K562 (cell line): ENCODE measurements around the gene USP32. TPM values are rescaled to one million over a fixed set of nuclear protein-coding genes. Genes with fewer than 3 reads are reported as not detected.

Source experiments
- DMBX1 ChIP-seq: fragments of 250-450 bp; sonication (Bioruptor Pico); IDR thresholded peaks from 2 replicates; pipeline ENCODE4 v1.8.0; 2022; ENCODE audit warnings: inconsistent platforms, mild to moderate bottlenecking, moderate library complexity, borderline replicate concordance
- ESRRA ChIP-seq: fragments of 450-650 bp; IDR thresholded peaks from 2 replicates; pipeline ENCODE4 v1.6.1; 2014; ENCODE audit warnings: low read depth, mild to moderate bottlenecking, moderate library complexity, borderline replicate concordance
- ETS2 ChIP-seq: IDR thresholded peaks from 2 replicates; pipeline ENCODE4 v1.6.1; 2016; ENCODE audit warnings: borderline replicate concordance, missing genetic modification characterization, mild to moderate bottlenecking, moderate library complexity, missing compliant biosample characterization; ENCODE audit not compliant: poor library complexity, severe bottlenecking
- HEY1 ChIP-seq: fragments of 250-450 bp; sonication (Bioruptor Pico); IDR thresholded peaks from 2 replicates; pipeline ENCODE4 v1.5.0; 2020; ENCODE audit warnings: mild to moderate bottlenecking, moderate library complexity, borderline replicate concordance
- JUND ChIP-seq, 2 experiments: IDR thresholded peaks; 2 replicates in 1 of 2; 3 replicates in 1 of 2; pipeline ENCODE4 v1.6.1; 2011; ENCODE audit warnings: borderline replicate concordance in 2 of 2, low read depth in 2 of 2, low read length in 2 of 2, improper control_type of control experiment in 1 of 2, missing biosample characterization in 1 of 2, missing genetic modification characterization in 1 of 2, missing genetic modification reagents in 1 of 2
- MBD2 ChIP-seq: sonication (generic); IDR thresholded peaks from 2 replicates; pipeline ENCODE4 v1.6.1; 2016; ENCODE audit warnings: low read depth, borderline replicate concordance
- POLR2AphosphoS2 ChIP-seq: IDR thresholded peaks from 2 replicates; pipeline ENCODE4 v1.6.1; 2012; ENCODE audit warnings: low read length, improper control_type of control experiment
- PRDM10 ChIP-seq: fragments of 450-650 bp; IDR thresholded peaks from 2 replicates; pipeline ENCODE4 v1.6.1; 2018; ENCODE audit not compliant: partially characterized antibody
- RBM34 ChIP-seq: fragments of 200-400 bp; formaldehyde crosslinking; IDR thresholded peaks from 2 replicates; pipeline ENCODE4 v1.6.1; 2018; ENCODE audit warnings: low read length, borderline replicate concordance; ENCODE audit not compliant: insufficient read depth
- SMAD1 ChIP-seq: fragments of 150-350 bp; IDR thresholded peaks from 2 replicates; pipeline ENCODE4 v1.6.1; 2014; ENCODE audit warnings: low read length, low read depth; ENCODE audit not compliant: partially characterized antibody
- ZNF395 ChIP-seq: fragments of 200-800 bp; sonication (Bioruptor generic); IDR thresholded peaks from 2 replicates; pipeline ENCODE4 v1.6.1; 2017; ENCODE audit warnings: missing genetic modification characterization, missing compliant biosample characterization
- polyA plus RNA-seq, 8 experiments: library from polyadenylated mRNA; depleted of rRNA in 4 of 8; stranded (reverse) in 5 of 8; unstranded in 3 of 8; fragments of >200 nt; fragmentation: Nextera tagmentation in 2 of 8; fragmentation: Illumina TruSeq in 1 of 8; extraction: Ambion mirVana in 2 of 8; extraction: Trizol in 1 of 8; gene quantifications; 2 replicates each; pipeline versions ENCODE4 v1.2.1 to v1.2.3, GENCODE V29; 2011 to 2014; ENCODE audit warnings: inconsistent platforms in 1 of 8, missing spikeins in 1 of 8
- total RNA-seq, 7 experiments: library from RNA; depleted of rRNA in 6 of 7; stranded (reverse); fragments of >200 nt in 6 of 7; fragmentation: Illumina TruSeq in 2 of 7; extraction: Trizol in 2 of 7; gene quantifications; 2 replicates each; pipeline versions ENCODE4 v1.2.1 to v1.2.3, GENCODE V29; 2011 to 2021; ENCODE audit warnings: low replicate concordance in 1 of 7
- TF ChIP-seq, protein P1 (sequence below): sonication (generic); formaldehyde crosslinking; IDR thresholded peaks from 2 replicates; pipeline ENCODE4 v1.8.1; 2023; ENCODE audit warnings: mild to moderate bottlenecking, missing genetic modification reagents
- TF ChIP-seq, protein P2 (sequence below): sonication (generic); formaldehyde crosslinking; IDR thresholded peaks from 2 replicates; pipeline ENCODE4 v1.4.0; 2020; ENCODE audit warnings: mild to moderate bottlenecking, missing genetic modification reagents

The USP32 gene
- total and polyA plus RNA-seq, 9 of the 15 experiments (the other 6 are each of a cell fraction or from before 2014, with no cell fraction given): 18.0 to 69.3 (median 47.1) TPM

DNA sequence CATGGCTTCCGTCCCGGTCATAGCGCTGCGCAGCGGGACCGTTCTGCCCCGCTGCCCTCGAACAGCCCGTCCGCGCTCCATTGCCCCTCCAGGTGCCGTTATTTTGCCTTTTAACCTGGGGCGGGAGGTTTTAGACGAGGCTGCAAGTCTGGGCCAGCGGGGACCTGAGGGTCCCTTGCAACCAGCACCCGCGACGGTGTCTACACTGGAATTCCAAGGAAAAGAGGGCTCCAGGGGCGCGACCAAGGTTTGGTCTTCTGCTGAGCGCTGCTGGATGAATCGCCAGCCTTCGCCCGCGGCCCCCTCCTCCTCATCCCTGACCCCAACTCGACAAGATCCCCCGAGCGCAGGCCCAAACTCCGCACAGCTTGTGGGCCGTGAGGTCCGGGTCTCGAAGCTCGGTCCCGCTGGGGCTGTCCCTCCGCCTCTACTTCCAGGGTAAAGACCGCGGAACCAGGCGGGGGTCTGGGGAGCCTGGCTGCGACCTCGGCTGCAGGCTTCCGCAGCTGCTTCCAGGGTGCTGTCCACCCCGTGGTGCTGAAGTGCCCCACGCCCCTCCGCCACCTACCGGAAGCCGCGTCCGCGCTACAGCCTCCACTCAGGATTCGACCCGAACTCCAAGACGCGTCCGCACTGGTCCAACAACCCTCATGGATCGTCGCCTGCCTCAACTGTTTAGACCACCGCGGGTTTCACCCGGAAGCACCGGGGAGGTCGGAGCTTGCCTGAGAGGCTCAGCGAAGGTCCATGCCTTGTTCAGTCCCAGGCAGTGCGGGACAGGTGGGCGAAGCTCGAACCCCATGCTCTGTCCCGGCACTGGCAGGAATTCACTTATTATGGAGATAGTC lies 252.3 kb downstream of the USP32 start (continued):
- TF ChIP-seq POLR2AphosphoS2 (no peak), DMBX1 (CRISPR knock-in tag) (peak; percentile 87), ETS2 (tag) (no peak), ZNF395 (CRISPR knock-in tag) (peak; percentile 69; the same call in 1 of the 2 replicates), SMAD1 (no peak), ESRRA (no peak), JUND (IDR thresholded peaks at IDR 0.05; ENCODE audit: borderline replicate concordance, low read depth, low read length) (0 out of 2 replicates have a peak, but pooled peaks have one; percentile 32), JUND (tag; IDR thresholded peaks at IDR 0.05; ENCODE audit: borderline replicate concordance, low read depth, low read length) (peak; percentile 21; the same call in 1 of the 3 replicates), MBD2 (no peak), HEY1 (CRISPR knock-in tag) (no peak), PRDM10 (no peak), RBM34 (no peak)
- TF ChIP-seq, protein P1, sequence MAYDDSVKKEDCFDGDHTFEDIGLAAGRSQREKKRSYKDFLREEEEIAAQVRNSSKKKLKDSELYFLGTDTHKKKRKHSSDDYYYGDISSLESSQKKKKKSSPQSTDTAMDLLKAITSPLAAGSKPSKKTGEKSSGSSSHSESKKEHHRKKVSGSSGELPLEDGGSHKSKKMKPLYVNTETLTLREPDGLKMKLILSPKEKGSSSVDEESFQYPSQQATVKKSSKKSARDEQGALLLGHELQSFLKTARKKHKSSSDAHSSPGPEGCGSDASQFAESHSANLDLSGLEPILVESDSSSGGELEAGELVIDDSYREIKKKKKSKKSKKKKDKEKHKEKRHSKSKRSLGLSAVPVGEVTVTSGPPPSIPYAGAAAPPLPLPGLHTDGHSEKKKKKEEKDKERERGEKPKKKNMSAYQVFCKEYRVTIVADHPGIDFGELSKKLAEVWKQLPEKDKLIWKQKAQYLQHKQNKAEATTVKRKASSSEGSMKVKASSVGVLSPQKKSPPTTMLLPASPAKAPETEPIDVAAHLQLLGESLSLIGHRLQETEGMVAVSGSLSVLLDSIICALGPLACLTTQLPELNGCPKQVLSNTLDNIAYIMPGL: 0 out of 2 replicates have a peak, but pooled peaks have one; percentile 84
- TF ChIP-seq, protein P2, sequence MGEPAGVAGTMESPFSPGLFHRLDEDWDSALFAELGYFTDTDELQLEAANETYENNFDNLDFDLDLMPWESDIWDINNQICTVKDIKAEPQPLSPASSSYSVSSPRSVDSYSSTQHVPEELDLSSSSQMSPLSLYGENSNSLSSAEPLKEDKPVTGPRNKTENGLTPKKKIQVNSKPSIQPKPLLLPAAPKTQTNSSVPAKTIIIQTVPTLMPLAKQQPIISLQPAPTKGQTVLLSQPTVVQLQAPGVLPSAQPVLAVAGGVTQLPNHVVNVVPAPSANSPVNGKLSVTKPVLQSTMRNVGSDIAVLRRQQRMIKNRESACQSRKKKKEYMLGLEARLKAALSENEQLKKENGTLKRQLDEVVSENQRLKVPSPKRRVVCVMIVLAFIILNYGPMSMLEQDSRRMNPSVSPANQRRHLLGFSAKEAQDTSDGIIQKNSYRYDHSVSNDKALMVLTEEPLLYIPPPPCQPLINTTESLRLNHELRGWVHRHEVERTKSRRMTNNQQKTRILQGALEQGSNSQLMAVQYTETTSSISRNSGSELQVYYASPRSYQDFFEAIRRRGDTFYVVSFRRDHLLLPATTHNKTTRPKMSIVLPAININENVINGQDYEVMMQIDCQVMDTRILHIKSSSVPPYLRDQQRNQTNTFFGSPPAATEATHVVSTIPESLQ: 0 out of 2 replicates have a peak, but pooled peaks have one; percentile 90
